GM21825 (cell line): Measurements from ENCODE around the gene YJU2.
"Not testable (repeated sequence)": the region's sequence is repeated elsewhere in the genome, so short reads cannot be mapped to it uniquely, and the experiment has no call there.

Experiments used
- ATAC-seq: cut with Tn5 transposase; IDR thresholded peaks from one replicate; pipeline ENCODE4 v1.9.1; 2021; ENCODE audit warnings: mild to moderate bottlenecking, moderate library complexity; ENCODE audit not compliant: unreplicated experiment

The YJU2 gene

DNA sequence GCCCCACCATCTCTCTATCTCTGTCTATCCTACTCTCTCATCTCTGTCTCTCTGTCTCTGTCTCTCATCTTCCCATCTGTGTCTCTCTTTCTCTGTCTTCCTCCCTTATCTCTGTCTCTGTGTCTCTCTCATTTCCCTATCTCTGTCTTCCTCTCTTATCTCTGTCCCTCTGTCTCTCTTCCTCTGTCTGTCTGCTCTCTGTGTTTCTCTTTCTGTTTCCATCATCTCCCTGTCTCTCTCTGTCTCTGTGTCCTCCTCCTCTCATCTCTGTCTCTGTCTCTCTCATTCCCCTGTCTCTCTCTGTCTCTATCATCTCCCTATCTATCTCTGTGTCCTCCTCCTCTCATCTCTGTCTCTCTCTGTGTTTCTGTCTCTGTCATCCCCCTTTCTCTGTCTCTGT, 19.1 kb upstream of the YJU2 start:
- ATAC-seq, result no peak

DNA sequence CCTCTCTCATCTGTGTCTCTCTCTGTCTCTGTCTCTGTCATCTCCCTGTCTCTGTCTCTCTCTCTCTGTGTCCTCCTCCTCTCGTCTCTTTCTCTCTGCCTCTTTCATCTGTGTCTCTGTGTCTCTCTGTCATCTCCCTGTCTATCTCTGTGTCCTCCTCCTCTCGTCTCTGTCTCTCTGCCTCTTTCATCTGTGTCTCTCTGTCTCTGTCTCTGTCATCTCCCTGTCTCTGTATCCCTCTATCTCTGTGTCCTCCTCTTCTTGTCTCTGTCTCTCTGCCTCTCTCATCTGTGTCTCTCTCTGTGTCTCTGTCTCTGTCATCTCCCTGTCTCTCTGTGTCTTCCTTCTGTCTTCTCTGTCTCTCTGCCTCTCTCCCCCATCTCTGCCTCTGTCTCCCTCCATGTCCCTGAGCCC, 18.1 kb upstream of the YJU2 start:
- no peak for ATAC-seq

GRCh38 chr19:4229179-4229931, 17.5 kb upstream of the YJU2 start, which contains the start of gene EBI3:
Gene EBI3 (plus strand): TSS chr19:4229523. CDS start chr19:4229551, 28 bp downstream.
- ATAC-seq, result peak; percentile 62

- ATAC-seq, result not testable (repeated sequence)
These were observed 16.6 kb upstream of the YJU2 start for GRCh38 chr19:4230237-4230636.

DNA sequence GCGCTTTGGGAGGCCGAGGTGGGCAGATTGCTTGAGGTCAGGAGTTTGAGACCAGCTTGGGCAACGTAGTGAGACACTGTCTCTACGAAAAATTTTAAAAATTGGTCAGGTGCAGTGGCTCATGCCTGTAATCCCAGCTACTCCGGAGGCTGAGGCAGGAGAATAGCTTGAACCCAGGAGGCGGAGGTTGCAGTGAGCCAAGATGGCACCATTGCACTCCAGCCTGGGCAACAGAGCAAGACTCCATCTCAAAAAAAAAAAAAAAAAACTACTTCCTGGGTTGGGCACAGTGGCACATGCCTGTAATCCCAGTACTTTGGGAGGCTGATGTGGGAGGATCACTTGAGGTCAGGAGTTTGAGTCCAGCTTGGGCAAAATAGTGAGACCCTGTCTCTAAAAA, 15.4 kb upstream of the YJU2 start:
- not testable (repeated sequence) for ATAC-seq

GRCh38 chr19:4232139-4232538, 14.7 kb upstream of the YJU2 start:
- ATAC-seq, result not testable (repeated sequence)

GRCh38 chr19:4232614-4233281, 14.1 kb upstream of the YJU2 start:
- ATAC-seq, result no peak

DNA sequence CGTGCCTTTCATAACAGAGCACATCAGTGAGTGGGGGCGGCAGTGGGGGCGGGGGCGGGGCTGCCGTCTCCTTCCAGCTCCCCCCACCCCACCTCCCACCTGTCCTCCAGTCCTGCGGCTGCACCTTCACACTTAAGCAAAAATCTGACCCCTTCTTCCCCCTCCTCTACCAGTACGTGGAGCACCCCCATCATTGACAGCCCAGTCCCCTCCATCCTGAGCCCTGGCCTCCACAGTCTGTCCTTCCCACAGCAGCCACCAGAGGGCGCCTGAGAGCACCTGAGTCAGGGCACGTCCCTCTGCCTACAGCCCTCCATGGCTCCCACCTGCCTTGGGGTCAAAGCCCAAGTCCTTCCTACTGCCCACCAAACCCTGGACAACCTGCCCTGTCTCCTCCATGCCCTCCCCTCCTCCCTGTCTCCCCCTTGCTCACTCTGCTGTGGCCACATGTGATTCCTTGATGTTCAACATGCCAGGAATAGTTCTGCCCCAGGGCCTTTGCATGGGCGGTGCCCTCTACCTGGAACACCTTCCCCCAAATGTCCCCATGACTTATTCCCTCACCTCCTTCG, 13.5 kb upstream of the YJU2 start:
- ATAC-seq, result no peak

GRCh38 chr19:4234142-4234861, 12.6 kb upstream of the YJU2 start:
- ATAC-seq, result no peak

DNA sequence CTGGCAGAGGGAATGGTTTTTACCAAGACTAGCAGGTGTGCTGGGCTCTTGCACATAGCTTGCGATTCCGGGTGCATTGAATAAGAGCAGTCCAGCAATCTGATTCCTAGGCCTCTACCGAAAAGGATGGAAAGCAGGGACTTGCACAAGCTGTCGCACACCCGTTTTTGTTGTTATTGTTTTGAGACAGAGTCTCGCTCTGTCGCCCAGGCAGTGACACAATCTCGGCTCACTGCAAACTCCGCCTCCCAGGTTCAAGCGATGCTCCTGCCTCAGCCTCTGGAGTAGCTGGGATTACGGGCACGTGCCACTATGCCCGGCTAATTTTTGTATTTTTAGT, 12.0 kb upstream of the YJU2 start:
- ATAC-seq, result no peak

DNA sequence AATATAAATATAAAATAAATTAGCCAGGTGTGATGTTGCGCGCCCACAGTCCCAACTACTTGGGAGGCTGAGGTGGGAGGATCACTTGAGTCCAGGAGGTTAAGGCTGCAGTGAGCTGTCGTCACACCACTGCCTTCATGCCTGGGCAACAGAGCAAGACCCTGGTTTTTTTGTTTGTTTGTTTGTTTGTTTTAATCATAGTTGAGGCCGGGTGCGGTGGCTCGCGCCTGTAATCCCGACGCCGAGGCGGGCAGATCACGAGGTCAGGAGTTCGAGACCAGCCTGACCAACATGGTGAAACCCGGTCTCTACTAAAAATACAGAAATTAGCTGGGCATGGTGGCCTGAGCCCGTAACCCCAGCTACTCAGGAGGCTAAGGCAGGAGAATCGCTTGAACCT, 9.4 kb upstream of the YJU2 start:
- not testable (repeated sequence) for ATAC-seq

- ATAC-seq, result no peak
These were observed 8.0 kb upstream of the YJU2 start for GRCh38 chr19:4238831-4239230.

DNA sequence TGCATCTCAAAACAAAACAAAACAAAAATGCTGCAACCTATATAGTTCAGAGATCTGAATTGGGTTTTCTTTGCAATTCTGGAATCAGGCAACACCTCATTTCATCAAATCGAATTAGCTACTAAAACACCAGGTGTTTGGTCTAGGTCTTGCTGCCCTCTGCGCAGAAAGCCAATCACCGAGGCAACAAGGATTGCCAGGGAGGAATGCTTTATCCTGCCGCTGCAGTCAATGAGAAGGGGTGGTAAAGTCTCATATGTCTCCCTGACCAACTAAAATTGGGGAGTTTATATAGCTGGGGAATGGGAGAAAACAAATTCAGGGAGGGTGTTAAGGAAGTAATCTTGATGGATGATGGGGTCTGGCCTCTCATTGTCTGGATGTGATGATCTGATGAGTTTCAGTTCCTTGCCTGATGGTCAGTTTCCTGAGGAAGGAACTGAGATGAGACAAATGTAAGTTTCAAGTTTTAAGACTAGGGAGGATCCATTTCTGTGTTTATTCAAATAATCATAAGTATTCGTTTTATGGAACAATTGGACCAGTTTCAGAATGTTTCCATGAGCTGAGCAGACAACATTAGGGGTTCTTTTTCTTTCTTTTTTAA, 5.0 kb upstream of the YJU2 start:
- no peak for ATAC-seq

GRCh38 chr19:4245938-4246337, 942 bp upstream of the YJU2 start:
- ATAC-seq, result not testable (repeated sequence)

GRCh38 chr19:4256563-4256962, 9.7 kb downstream of the YJU2 start:
- no peak for ATAC-seq

- no peak for ATAC-seq
These were observed 10.1 kb downstream of the YJU2 start for GRCh38 chr19:4257025-4257424.

DNA sequence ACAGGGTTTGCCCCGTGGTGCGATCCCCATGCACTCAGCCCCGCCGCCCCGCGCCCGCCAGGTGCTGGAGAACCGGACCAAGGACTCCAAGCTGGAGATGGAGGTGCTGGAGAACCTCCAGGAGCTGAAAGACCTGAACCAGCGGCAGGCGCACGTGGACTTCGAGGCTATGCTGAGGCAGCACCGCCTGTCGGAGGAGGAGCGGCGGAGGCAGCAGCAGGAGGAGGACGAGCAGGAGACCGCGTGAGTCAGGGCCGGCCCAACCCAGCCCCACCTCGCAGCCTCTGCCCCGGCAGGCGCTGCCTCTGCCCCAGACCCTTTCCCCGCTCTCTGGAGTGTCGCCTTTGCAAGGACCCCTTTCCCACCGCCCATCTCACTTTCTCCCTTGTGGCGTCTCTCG, 11.3 kb downstream of the YJU2 start:
- ATAC-seq, result no peak

DNA sequence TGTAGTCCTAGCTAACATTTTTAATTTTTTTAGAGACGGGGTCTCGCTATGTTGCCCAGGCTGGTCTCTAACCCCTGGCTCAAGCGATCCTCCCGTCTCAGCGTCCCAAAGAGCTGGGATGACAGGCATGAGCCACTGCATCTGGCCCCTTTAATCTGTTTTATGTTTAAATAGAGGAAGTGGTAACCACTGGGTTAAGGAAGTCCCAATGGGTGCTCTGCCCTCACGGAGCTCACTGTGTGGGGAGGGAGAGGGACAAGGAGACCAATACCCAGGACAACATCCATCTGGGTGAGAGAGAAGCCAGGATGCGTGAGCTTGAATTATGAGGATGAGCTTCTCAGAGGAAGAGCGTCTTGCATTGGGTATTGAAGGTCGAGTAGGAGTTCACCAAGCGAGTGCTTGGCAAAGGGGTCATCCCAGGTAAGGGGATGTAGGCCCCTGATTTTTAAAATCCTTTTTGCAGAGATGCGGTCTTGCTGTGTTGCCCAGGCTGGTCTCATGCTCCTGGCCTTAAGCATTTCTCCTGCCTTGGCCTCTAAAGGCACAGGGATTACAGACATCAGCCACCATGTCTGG, 13.8 kb downstream of the YJU2 start:
- no peak for ATAC-seq

GRCh38 chr19:4264812-4265211, 17.9 kb downstream of the YJU2 start:
- no peak for ATAC-seq

DNA sequence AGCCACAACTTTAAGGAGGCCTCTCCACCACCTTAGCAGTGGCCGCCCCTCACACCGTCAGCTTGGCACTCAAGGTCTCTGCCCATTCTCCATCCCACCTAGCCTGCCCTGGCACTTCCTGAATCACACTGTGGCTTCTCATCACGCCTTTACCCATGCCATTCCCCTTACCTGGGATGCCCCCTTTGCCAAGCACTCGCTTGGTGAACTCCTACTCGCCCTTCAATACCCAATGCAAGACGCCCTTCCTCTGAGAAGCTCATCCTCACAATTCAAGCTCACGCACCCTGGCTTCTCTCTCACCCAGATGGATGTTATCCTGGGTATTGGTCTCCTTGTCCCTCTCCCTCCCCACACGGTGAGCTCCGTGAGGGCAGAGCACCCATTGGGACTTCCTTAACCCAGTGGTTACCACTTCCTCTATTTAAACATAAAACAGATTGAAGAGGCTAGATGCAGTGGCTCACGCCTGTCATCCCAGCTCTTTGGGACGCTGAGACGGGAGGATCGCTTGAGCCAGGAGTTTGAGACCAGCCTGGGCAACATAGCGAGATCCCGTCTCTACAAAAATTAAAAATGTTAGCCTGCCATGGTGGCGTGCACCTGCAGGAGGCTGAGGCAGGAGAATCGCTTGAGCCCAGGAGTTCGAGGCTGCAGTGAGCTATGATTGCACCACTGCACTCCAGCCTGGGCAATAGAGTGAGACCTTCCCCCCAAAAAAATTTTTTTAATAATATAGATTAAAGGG, 19.5 kb downstream of the YJU2 start:
- ATAC-seq, result no peak
